Immature natural killer cell (primary cell): ENCODE results near the gene SGIP1. TPM values are rescaled to one million over a fixed set of nuclear protein-coding genes. Genes with fewer than 3 reads are reported as not detected.

Experiments
- DNase-seq, 3 donors: peaks; one replicate each; pipeline ENCODE4 v3.0.0; 2022; ENCODE audit warnings: mixed read lengths in 1 of 3
- H3K27ac Mint-ChIP-seq, 6 donors: one replicate each; pipeline ENCODE4 v1.8.0; 2020; ENCODE audit warnings: mixed read lengths in 6 of 6, mild to moderate bottlenecking in 5 of 6, inconsistent platforms in 4 of 6, moderate library complexity in 3 of 6
- H3K27me3 Mint-ChIP-seq, 3 donors: one replicate each; pipeline ENCODE4 v1.8.0; 2020 to 2021; ENCODE audit warnings: low read depth in 3 of 3, mild to moderate bottlenecking in 3 of 3, mixed read lengths in 3 of 3, moderate library complexity in 3 of 3, inconsistent platforms in 1 of 3
- H3K36me3 Mint-ChIP-seq, 3 donors: one replicate each; pipeline ENCODE4 v1.8.0; 2020; ENCODE audit warnings: mixed read lengths in 3 of 3, inconsistent platforms in 2 of 3, mild to moderate bottlenecking in 2 of 3
- H3K4me1 Mint-ChIP-seq, 2 donors: one replicate each; pipeline ENCODE4 v1.8.0; 2020; ENCODE audit warnings: inconsistent platforms in 2 of 2, mild to moderate bottlenecking in 2 of 2, mixed read lengths in 2 of 2, moderate library complexity in 1 of 2
- H3K4me3 Mint-ChIP-seq, 5 donors: one replicate each; pipeline ENCODE4 v1.8.0; 2020; ENCODE audit warnings: mild to moderate bottlenecking in 5 of 5, mixed read lengths in 5 of 5, inconsistent platforms in 3 of 5, moderate library complexity in 3 of 5
- H3K9me3 Mint-ChIP-seq, 6 donors: one replicate each; pipeline ENCODE4 v1.8.0; 2020; ENCODE audit warnings: mild to moderate bottlenecking in 6 of 6, mixed read lengths in 6 of 6, inconsistent platforms in 4 of 6, moderate library complexity in 3 of 6
- polyA plus RNA-seq, 3 donors: library from polyadenylated mRNA; unstranded; fragments of 300-500 nt; fragmentation: Illumina TruSeq; gene quantifications; one replicate each; pipeline ENCODE4 v1.2.3, GENCODE V29; 2021

SGIP1 gene
- polyA plus RNA-seq, 3 donors from 2014 or later: not detected

DNA sequence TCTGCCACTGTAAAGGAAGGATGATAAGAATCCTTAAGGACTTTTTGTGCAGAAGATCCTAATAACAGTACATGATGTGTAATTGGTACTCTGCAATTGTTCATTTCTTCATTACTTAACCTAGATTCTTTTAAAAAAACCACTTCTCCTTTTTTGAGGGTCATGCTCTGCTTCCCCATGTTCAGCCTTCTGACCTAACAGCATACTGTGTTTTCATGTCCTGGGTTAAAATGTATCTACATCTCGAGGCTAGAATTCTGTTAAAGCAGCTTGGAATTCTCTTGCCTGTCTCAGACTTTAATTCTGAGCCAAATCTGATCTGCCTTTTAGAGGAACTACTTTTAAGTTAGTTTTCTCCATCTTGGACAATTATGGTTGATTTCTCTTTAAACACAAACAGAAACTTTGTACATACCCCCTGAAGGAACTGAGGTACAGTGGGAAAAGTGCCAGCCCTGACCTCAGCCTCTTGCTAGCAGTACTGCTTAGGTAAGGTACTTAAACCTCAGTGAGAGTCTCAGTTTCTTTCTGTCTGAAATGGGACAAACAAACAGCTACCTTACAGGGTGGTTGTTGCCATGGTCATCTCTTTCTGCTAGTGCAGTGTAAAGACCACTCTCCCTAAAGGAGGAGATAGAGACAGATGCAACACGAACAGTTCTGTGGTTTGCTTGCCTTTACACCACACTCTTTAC lies 115.1 kb downstream of the SGIP1 start:
- no peak overlapping the region for H3K27ac Mint-ChIP-seq
- H3K4me3 Mint-ChIP-seq: no peak overlapping the region
- no peaks in the 10 kb centered on the region for H3K4me1 Mint-ChIP-seq
- DNase-seq: no peak
- H3K36me3 Mint-ChIP-seq: no peaks in the 10 kb centered on the region
- peaks cover 0 to 8% (median 0%) of the 10 kb centered on the region in 3 donors for H3K27me3 Mint-ChIP-seq
- no peaks in the 10 kb centered on the region for H3K9me3 Mint-ChIP-seq

DNA sequence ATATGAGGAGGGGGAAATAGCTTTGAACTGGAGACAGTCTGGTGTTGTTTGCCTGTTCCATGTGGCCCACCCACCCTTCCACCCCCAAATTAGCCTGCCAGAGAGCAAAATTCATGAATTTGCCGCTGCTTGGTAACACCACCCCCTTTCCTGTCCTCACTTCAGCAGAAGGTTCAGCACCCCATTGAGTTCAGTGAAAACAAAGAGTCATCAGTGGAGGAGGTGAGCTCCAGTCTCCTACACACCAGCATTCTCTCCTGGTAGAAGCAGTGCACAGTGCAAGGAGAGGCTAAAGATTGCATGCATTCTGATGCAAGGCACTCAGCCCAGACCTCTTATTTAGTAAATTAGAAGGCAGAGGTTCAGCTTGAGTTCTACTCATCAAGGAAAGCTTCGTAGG lies 118.6 kb downstream of the SGIP1 start:
- H3K27me3 Mint-ChIP-seq: peaks cover 0 to 5% (median 0%) of the 10 kb centered on the region in 3 donors
- DNase-seq: no peak

DNA sequence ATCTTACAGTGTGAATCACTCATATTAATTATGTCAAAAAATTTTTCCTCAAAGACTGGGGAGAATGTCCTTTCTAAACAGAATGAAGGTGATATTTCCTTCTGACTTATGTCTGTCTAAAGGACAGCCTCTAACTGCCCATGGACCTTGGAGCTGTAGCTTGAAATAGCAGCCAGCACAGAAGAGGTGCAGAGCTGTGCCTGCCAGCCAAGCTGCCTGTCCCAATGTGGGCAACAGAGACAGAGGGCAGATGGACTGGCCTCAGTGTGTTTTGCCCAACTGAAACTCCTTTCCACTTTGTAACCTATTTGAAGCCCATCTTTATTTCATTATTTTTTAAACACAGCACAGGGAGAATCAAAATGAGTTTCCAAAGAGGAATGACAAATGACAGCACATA lies 120.7 kb downstream of the SGIP1 start:
- Mint-ChIP-seq H3K4me3 (no peak overlapping the region), H3K4me1 (no peaks in the 10 kb centered on the region), H3K27me3 (peaks cover 0 to 2% (median 1%) of the 10 kb centered on the region in 3 donors), H3K27ac (no peak overlapping the region), H3K9me3 (no peaks in the 10 kb centered on the region), H3K36me3 (no peaks in the 10 kb centered on the region)
- DNase-seq: no peak

More for the DNA sequence above, 118.6 kb downstream of the SGIP1 start:
- Mint-ChIP-seq H3K36me3 (no peaks in the 10 kb centered on the region), H3K4me3 (no peak overlapping the region), H3K9me3 (no peaks in the 10 kb centered on the region), H3K27ac (no peak overlapping the region), H3K4me1 (no peaks in the 10 kb centered on the region)

DNA sequence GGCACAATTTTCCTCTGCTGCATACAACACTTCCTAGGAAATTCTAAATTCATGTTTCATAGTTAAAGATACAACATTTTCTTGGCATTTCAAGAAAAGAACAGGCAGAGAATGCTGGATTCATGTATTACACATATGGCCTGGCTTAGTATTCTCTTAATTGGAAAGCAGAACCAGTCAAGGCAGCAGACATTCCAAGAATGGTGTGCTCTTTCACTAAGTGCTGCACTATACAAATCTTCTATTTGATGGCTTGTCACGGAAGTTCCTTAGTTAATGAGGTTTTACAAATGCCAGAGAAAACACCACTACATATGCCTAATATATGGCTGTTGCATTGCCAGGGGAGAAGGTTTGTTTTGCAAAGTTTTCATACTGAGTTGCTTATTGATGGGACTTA lies 137.5 kb downstream of the SGIP1 start:
- no peak overlapping the region for H3K4me3 Mint-ChIP-seq
- H3K36me3 Mint-ChIP-seq: no peaks in the 10 kb centered on the region
- H3K4me1 Mint-ChIP-seq: no peaks in the 10 kb centered on the region
- H3K9me3 Mint-ChIP-seq: peaks cover 0 to 4% (median 0%) of the 10 kb centered on the region in 6 donors
- DNase-seq: no peak
- peaks cover 0 to 6% (median 0%) of the 10 kb centered on the region in 3 donors for H3K27me3 Mint-ChIP-seq
- H3K27ac Mint-ChIP-seq: no peak overlapping the region

DNA sequence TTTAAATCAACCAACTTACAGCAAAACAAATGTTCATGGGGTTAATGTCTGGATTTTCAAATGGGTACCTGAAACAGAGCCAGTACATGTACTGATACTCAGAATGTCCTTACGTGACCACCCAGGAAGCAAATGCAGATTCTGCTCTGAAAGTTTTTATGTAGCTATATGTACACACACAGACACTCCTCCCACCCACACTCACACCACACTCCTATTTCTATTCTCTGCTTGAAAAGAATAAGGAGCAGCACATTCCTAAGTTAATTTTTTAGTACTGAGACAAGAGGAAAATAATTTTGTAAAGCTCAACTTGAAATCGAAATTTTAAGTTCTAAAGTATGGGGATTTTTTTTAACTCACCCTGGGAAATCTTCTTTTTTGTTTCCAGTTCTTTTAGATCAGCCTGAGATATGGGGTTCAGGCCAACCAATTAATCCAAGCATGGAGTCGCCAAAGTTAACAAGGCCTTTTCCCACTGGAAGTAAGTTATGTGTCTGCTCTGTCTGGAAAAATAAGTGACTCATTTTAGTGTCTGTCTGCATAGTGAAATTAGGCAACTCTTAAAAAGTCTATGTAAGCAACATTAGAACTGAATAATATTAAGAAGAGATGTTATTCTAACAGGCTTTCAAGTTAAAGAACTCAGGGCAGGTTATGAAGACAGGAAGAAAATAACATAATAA lies 142.8 kb downstream of the SGIP1 start:
- H3K9me3 Mint-ChIP-seq: no peaks in the 10 kb centered on the region
- H3K27ac Mint-ChIP-seq: no peak overlapping the region
- peaks cover 0 to 3% (median 2%) of the 10 kb centered on the region in 3 donors for H3K27me3 Mint-ChIP-seq
- no peak overlapping the region for H3K4me3 Mint-ChIP-seq
- H3K4me1 Mint-ChIP-seq: no peaks in the 10 kb centered on the region
- H3K36me3 Mint-ChIP-seq: no peaks in the 10 kb centered on the region
- DNase-seq: no peak

DNA sequence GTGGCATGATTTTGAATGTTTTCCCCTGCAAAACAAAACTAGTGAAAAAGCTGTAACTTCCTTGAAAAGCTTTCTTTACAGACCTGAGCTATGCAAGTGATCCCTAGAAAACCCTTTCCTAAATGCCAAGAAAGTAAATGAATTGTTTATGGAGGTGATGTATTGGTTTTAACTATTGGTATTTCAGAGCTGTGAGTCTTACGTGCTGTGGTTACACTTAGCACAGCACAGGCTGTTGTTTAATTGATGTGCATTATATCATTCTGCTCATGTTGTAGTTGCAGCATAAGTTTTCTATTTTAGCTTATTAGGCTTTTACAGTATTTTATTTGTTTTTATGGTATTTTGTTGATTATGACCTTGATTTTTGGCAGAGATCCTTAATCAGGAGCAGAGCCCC lies 144.2 kb downstream of the SGIP1 start:
- H3K4me3 Mint-ChIP-seq: no peak overlapping the region
- H3K9me3 Mint-ChIP-seq: no peaks in the 10 kb centered on the region
- H3K4me1 Mint-ChIP-seq: no peaks in the 10 kb centered on the region
- H3K27me3 Mint-ChIP-seq: peaks cover 0 to 3% (median 2%) of the 10 kb centered on the region in 3 donors
- no peak for DNase-seq
- no peak overlapping the region for H3K27ac Mint-ChIP-seq
- H3K36me3 Mint-ChIP-seq: no peaks in the 10 kb centered on the region

DNA sequence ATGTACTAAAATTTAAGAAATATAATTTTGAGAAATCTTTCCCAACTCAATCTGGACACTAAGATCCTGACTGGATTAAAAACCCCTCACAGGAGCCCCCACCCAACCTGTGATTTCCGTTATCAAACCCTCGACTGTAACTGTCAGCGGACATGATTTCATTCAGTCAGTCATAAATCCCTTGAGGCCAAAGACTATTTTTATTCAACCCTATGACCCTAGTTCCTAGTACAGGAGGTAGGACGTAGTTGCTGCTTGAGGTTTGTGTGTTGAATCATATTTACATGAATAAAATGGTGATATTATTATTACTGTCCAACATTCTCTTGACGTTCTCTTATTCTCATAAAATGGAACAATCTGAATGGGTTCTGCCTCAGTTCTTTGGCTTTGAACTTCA lies 145.2 kb downstream of the SGIP1 start:
- H3K27me3 Mint-ChIP-seq: peaks cover 0 to 3% (median 2%) of the 10 kb centered on the region in 3 donors
- DNase-seq: no peak
- no peaks in the 10 kb centered on the region for H3K36me3 Mint-ChIP-seq
- H3K4me3 Mint-ChIP-seq: no peak overlapping the region
- no peaks in the 10 kb centered on the region for H3K9me3 Mint-ChIP-seq
- no peaks in the 10 kb centered on the region for H3K4me1 Mint-ChIP-seq
- H3K27ac Mint-ChIP-seq: no peak overlapping the region

DNA sequence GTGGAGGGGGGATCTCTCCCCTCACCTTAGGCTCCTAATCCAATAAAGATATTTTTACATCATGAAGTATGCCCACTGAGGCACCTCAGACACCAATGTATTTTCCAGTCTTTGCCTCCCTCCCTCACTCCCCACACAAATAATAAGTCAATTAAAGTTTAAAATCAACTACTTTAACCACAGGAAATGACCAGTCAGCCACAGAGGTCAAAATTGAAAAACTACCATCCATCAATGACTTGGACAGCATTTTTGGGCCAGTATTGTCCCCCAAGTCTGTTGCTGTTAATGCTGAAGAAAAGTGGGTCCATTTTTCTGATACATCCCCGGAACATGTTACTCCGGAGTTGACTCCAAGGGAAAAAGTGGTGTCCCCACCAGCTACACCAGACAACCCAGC lies 147.7 kb downstream of the SGIP1 start:
- no peaks in the 10 kb centered on the region for H3K36me3 Mint-ChIP-seq
- H3K27ac Mint-ChIP-seq: no peak overlapping the region
- DNase-seq: no peak
- H3K27me3 Mint-ChIP-seq: peaks cover 0 to 5% (median 3%) of the 10 kb centered on the region in 3 donors
- H3K9me3 Mint-ChIP-seq: no peaks in the 10 kb centered on the region
- H3K4me1 Mint-ChIP-seq: no peaks in the 10 kb centered on the region
- H3K4me3 Mint-ChIP-seq: no peak overlapping the region

DNA sequence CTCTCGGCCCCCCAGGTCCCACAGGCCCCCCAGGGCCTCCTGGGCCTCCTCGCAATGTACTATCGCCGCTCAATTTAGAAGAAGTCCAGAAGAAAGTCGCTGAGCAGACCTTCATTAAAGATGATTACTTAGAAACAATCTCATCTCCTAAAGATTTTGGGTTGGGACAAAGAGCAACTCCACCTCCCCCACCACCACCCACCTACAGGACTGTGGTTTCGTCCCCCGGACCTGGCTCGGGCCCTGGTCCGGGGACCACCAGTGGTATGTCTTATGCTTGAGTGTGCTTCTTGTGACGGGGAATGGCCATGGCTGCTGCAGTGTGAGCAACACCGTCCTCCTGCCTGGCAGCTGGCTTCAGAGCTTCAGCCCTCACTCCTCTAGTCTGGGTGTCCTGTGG lies 148.2 kb downstream of the SGIP1 start:
- no peak overlapping the region for H3K27ac Mint-ChIP-seq
- no peak overlapping the region for H3K4me3 Mint-ChIP-seq
- no peaks in the 10 kb centered on the region for H3K9me3 Mint-ChIP-seq
- H3K4me1 Mint-ChIP-seq: no peaks in the 10 kb centered on the region
- no peak for DNase-seq
- no peaks in the 10 kb centered on the region for H3K36me3 Mint-ChIP-seq
- H3K27me3 Mint-ChIP-seq: peaks cover 0 to 5% (median 3%) of the 10 kb centered on the region in 3 donors

DNA sequence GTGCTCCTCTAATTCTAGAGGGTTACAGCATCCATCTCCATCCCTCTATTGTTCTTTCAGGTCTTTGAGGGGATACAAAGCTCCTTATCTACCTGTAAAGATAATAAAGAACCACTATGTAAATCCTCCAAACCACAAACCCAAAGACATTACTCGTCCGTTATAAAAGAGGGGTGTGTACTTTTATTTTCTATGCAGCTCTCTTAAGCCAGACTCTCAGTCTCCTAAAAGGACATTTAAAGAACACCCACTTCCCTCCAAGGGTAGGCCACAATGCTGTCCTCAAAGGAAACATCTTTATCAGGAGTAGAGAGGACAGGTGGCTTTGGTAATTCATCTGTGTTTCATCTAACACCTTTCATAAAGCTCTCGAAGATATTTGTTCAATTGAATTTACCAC lies 150.4 kb downstream of the SGIP1 start:
- H3K4me3 Mint-ChIP-seq: no peak overlapping the region
- no peak for DNase-seq
- H3K9me3 Mint-ChIP-seq: peaks cover 0 to 3% (median 0%) of the 10 kb centered on the region in 6 donors
- H3K27ac Mint-ChIP-seq: no peak overlapping the region
- no peaks in the 10 kb centered on the region for H3K4me1 Mint-ChIP-seq
- peaks cover 0 to 3% (median 3%) of the 10 kb centered on the region in 3 donors for H3K27me3 Mint-ChIP-seq
- no peaks in the 10 kb centered on the region for H3K36me3 Mint-ChIP-seq

DNA sequence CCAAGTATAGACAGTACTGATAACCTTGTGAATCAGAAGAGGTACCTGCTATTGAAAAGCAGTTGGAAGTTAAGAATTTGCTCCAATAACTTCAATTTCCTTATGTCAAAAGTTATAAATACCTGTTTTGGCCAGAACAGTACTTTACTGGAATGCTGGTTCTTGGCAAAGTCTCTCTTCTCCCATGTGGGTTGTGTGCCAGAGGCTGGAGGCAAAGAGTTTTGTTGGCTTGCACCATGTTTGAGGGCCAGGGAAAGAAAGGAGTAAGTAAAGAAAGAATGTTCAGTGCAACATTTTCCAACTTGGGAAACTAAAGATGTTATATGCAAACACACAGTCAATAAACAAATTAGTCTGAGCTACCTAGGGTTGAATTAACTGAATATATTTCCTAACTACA lies 151.3 kb downstream of the SGIP1 start:
- DNase-seq: no peak
- Mint-ChIP-seq H3K4me3 (no peak overlapping the region), H3K27me3 (peaks cover 0 to 3% (median 0%) of the 10 kb centered on the region in 3 donors), H3K36me3 (no peaks in the 10 kb centered on the region), H3K4me1 (no peaks in the 10 kb centered on the region), H3K27ac (no peak overlapping the region), H3K9me3 (peaks cover 0 to 3% (median 0%) of the 10 kb centered on the region in 6 donors)

DNA sequence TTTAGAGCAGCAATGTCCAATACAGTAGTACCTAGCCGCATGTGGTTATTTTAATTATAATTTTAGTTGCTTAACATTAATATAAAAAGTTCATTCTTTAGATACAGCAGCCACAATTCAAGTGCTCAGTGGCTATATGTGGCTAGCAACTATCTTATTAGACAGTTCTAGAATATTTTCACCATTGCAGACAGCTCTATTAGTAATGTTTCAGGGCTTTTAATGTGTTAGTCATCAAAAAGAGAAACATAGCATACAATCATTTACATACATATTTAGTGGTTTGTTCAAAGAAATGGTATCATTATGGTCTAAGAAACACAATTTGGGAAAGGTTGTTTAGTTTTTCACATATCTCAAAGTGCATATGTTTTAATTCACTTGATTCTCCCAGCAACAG lies 151.7 kb downstream of the SGIP1 start:
- no peak overlapping the region for H3K4me3 Mint-ChIP-seq
- no peaks in the 10 kb centered on the region for H3K4me1 Mint-ChIP-seq
- peaks cover 0 to 3% (median 0%) of the 10 kb centered on the region in 3 donors for H3K27me3 Mint-ChIP-seq
- no peak overlapping the region for H3K27ac Mint-ChIP-seq
- DNase-seq: no peak
- H3K9me3 Mint-ChIP-seq: peaks cover 0 to 3% (median 0%) of the 10 kb centered on the region in 6 donors
- no peaks in the 10 kb centered on the region for H3K36me3 Mint-ChIP-seq

DNA sequence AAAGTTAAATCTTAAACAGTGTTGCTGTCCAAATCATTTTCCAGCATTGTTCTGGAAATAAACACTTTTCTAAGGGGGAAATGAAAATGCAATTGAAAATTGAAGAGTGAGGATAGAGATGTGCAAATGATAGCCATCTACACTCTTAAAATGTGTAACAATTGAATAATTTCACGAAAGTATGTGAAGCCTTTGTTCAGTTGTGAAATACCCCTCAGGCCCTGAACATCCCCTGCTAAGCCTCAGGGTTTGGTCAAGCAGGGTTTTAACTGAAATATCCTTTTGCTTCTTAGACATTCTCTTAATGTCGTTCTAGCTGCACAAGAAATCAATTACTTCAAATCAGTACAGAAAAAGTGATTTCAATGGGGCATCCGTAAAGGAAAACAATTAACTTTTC lies 152.5 kb downstream of the SGIP1 start:
- Mint-ChIP-seq H3K27me3 (peaks cover 0 to 3% (median 0%) of the 10 kb centered on the region in 3 donors), H3K4me3 (no peak overlapping the region), H3K4me1 (no peaks in the 10 kb centered on the region), H3K27ac (no peak overlapping the region), H3K36me3 (no peaks in the 10 kb centered on the region), H3K9me3 (peaks cover 0 to 3% (median 0%) of the 10 kb centered on the region in 6 donors)
- no peak for DNase-seq

DNA sequence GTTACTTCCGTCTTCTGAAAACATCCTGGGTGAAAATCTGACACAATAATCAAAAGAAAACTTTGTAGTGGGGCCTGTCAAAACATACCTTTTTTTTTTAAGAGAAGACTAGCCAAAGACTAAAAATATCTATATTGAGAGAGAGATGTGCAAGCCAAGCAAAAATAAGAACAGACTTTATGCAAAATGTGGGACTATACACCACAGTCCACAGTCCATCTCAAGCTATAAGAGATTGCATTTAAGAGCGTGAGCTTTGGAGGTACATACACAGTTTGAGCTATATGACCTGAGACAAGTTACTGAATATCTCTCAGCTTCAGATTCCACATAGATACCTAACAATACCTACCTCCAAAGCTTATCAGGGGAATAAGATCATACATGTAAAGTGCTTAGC lies 153.4 kb downstream of the SGIP1 start:
- Mint-ChIP-seq H3K4me1 (no peaks in the 10 kb centered on the region), H3K36me3 (no peaks in the 10 kb centered on the region), H3K27ac (no peak overlapping the region), H3K27me3 (peaks cover 0 to 3% (median 0%) of the 10 kb centered on the region in 3 donors), H3K4me3 (no peak overlapping the region), H3K9me3 (peaks cover 0 to 3% (median 0%) of the 10 kb centered on the region in 6 donors)
- DNase-seq: no peak
